Activated CD8-positive, alpha-beta memory T cell treated with anti-CD3 and anti-CD28 coated beads, Interleukin-2, amount 50 U/mL, for 24 hours (primary cell): ENCODE results near the gene PHLPP1.

Experiments used
- DNase-seq: peaks from one replicate; pipeline ENCODE4 v3.0.0-alpha.2; 2020; ENCODE audit errors: extremely low read depth

PHLPP1 gene

DNA sequence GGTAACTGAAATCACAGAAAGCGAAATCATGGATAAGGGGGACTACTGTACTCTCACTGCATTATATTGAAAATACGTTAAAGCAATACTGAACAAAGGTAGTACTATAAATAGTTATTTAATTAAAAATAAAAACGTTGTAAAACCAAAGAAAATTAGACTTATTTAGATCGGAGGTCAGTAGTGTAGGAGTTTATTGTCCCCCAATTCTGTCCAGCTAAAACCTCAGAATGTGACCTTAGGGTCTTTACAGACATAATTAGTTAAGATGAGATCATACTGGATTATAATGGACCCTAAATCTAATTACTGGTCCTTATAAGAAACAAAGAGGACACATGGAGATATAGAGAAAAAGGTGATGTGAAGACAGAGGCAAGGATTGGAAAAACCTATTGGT, 95.3 kb downstream of the PHLPP1 start:
- no peak for DNase-seq

DNA sequence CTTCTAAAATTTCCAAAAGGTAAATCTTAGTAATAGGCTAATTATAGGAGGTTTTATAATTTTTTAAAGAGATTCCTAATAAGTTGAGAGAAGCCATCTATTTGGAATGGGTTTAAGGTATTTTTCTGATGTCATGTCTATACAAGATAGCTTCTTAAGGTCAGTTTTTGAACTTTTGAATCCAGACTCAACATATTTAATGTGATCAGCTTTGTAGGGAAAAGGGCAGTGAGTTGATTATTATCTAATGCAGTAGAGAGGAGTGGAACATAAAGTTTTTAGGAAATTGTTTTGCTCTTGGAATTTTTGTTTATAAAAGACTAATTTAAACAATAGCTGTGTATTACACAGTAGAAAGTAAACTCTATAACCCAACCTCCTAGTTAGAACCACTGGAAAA, 96.3 kb downstream of the PHLPP1 start:
- no peak for DNase-seq

DNA sequence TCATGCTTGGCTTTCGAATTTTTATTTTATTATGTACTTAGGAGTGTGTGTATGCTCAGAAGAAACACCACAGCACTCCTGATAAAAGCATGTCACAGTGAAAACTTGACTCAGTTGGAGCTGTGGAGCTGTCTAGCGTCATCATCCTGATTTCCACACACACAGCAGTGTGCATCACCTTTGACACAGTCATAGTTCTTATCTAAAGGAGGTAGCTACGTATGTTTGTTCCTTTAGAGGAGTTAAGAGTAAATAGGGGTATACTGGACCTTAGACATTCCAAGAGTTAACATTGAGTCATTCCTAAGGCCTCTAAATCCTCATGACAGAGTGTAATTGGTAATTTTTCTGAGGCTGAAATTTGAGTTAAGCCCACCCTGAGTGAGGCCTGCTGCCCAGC, 96.9 kb downstream of the PHLPP1 start:
- no peak for DNase-seq

DNA sequence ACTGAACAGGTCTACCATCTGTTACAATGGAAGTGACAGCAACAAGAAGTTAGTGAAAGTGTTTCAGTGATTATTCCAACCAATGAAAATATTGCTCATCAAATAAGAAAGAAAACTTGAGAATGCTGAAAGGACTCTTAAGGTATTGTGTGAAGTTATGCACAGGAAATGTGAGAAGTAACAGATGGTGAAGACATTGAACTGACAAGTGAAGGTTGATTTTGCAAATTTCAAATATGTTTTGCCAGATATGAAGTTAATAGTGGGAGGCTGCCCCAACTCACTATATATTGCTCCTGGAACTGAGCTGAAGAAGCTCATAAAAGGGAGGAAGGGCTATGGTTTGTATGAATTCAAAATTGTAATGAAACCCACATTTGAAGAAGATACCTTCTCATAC, 97.5 kb downstream of the PHLPP1 start:
- no peak for DNase-seq

DNA sequence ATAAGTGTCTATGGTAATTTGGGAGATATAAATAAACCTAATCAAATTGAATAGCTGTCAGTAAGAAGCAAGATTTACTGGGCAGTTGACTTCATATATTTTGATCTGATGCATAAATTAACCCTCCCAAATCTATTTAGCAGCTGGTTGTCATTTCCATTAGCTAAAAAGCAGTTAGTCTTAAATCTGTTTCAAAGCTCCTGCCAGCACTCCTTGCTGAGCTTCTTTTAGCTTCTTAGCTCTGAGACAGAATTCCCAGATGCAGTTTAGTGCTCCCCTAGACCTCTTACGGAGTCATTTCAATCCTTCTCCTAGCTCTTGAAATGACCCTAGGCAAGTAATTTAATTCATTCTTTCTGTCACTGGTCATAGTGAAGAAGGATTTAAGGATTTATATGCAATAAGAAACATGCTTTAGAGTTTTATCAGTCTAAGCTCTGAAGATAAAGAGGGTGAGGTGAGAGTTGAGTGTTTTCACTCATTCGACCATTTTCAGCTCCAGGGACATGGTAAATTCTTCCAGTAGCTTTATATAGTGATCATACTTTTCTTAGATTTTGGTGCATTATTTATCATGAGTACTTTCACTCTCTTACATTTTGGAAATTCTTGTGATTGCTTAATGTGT, 98.9 kb downstream of the PHLPP1 start:
- DNase-seq = no peak

DNA sequence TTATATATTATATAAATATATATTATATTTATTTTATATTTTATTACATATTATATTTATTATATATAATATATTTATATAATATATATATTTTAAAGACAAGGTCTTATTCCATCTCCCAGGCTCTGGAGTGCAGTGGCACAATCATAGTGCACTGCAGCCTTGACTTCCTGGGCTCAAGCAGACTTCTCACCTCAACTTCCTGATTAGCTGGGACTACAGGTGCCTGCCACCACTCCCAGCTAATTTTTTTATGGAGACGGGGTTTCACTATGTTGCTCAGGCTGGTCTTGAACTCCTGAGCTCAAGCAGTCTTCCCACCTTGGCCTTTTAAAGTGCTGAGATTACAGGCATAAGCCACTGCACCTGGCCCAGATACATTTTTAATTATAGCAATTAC, 110.0 kb downstream of the PHLPP1 start:
- no peak for DNase-seq

DNA sequence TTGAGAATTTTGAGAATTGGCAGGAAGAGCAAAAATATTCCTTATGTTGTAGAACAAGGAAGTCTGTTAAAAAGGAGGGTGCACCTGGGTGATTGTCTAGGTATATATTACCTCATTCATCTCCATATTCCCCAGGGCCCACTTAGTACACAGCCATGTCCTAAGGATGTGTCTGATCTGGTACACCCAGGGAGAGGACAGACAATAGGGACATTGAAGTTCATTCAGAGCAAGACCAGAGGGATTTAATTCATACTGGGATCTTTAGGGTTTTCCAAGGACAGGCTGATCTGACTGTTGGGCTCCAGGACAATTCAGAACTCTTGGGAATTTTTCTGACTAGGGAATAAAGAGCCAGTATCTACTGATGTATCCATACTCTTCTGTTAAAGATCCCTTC, 112.1 kb downstream of the PHLPP1 start:
- DNase-seq = no peak

DNA sequence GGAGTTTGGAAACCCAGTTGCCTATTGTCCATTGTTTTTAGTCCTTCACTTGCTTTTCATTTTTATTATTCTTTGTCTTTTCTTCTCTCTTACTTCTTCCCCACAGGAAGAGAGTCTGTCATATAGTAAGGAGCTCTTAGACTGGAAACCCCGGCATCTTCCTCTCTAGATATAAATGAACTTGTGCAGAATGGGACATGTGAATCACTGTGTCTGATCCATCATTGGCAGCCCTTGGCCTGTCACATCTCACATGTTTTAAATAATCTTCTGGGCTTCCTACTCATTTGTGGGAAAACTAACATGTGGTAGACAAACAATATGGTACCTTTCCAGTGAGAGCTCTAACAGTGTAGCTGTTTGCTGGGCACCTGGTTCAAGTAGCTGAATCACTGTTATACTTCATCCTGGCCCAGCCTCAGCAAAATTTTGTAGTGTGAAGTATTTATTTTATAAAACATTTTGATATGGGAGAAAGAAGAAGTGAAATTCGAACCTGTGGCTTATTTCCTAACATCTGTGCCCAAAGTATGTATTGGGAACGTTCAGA, 112.8 kb downstream of the PHLPP1 start:
- no peak for DNase-seq

DNA sequence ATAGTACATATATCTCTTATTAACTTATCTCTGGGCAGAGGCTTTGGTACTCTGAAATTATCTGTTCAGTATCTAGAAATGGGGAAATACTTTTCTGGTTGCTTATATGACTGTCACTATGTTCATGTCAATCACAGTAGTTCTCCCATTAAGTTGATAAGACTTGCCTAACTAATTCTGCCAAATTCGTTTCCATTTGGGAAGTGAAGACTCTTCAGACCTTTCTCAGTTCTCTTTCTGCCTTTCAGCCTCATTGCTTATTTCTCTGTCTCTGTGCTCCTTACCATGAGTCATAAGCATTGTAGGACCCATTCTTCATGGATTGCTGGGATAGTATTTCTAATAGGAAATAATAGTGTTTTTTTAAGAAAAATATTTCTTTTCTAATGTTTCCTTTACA, 113.5 kb downstream of the PHLPP1 start:
- no peak for DNase-seq

DNA sequence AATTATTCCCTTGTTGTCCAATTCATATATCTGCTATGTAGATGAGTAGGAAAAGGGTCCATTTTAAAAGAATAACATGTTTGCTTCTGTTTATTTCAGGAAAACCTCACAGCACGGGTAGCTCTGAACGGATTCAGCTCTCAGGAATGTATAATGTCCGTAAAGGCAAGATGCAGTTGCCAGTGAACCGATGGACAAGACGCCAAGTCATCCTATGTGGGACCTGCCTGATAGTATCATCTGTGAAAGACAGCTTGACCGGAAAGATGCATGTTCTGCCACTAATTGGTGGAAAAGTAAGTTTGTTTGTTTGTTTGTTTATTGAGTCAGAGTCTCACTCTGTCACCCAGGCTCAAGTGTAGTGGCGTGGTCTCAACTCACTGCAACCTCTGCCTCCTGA, 114.6 kb downstream of the PHLPP1 start:
- DNase-seq = no peak

DNA sequence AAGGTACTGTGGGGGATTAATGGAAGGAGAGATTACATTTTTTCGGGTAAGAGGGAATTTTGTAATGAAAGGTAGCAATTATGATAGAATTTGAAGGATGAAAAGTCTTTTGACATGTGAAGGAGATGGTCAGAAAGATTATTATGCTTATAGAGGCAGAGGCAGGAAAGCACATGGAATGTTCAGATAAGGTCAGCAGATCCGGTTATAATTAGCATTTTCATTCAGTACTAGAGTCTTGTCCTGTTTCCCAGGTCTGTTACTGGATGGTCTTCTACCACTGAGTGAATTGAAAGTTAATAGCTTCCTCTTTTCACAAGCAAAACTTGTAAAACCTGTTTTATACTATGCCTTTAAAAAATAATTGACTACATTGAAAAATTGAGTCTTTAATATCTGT, 116.9 kb downstream of the PHLPP1 start:
- no peak for DNase-seq

DNA sequence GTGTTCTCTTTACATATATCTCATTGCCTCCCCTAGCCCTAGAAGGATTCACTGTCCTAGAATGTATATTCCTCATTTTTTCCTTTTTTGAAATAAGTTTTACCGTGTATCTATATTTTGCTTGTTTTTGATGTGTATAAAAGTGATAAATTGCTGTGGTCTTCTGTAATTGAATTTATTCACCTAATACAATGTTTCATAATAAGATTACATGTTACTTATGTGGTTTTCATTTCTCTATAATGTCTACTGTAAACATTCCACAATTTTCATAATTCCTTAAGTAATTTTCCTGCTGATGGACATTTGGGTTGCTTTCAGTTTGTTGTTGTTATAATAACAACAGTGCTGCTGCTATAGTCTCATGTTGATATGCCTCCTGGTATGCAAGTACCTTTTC, 118.2 kb downstream of the PHLPP1 start:
- no peak for DNase-seq

DNA sequence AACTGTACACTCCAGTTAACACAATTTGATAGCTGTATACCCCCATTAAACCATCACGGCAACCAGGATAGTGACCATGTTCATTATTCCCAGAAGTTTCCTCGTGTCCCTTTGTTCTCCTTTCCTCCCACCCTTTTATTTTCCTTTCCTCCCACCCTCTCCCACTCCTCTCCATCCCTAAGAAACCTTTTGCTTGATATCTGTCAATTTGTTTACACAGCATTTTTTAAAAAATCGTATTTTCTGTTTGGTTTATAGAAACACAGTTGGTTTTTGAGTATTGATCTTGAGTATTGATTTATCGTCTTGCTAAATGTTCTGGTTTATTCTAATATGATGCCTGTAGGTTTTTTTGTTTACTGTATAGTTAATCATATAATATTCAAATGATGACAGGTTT, 119.4 kb downstream of the PHLPP1 start:
- no peak for DNase-seq

DNA sequence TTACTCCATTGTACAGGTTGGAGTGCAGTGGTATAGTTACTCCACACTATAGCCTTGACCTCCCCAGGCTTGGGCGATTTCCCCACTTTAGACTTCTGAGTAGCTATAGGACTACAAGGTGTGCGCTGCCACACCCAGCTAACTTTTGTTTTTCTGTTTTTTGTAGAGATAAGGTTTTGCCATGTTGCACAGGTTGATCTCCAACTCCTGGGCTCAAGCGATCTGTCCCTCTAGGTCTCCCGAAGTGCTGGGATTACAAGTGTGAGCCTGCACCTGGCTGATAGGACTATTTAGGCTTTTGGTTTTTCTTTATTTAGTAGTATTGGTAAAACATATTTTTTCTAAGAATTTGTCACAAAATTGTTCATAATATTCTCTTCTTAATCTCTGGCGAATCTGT, 121.7 kb downstream of the PHLPP1 start:
- DNase-seq = no peak

DNA sequence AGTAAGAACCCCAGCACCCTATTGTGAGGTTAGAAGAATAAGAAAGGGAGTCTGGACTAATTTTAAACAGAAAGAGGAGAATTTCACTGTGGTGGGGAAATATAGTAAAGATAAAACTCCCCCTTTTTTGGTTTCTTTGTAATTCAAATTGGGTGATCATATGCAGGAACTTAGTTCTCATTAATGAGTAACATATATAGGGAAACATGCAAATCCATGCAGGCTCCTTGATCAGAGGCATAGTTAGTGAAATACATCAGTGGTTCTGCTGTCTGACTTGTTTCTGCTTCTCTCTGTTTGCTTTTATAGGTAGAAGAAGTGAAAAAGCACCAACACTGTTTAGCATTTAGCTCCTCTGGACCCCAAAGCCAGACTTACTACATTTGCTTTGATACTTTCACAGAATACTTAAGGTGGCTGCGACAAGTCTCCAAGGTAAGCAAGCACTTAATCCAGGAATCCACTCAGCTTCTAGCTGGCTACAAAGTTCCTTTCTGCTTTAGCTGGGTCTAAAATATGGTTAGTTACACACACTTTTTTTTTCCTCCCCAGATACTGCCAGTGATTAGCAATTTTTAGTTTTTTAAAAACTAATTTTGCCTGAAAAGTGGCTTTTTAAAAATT, 123.2 kb downstream of the PHLPP1 start:
- DNase-seq = no peak

DNA sequence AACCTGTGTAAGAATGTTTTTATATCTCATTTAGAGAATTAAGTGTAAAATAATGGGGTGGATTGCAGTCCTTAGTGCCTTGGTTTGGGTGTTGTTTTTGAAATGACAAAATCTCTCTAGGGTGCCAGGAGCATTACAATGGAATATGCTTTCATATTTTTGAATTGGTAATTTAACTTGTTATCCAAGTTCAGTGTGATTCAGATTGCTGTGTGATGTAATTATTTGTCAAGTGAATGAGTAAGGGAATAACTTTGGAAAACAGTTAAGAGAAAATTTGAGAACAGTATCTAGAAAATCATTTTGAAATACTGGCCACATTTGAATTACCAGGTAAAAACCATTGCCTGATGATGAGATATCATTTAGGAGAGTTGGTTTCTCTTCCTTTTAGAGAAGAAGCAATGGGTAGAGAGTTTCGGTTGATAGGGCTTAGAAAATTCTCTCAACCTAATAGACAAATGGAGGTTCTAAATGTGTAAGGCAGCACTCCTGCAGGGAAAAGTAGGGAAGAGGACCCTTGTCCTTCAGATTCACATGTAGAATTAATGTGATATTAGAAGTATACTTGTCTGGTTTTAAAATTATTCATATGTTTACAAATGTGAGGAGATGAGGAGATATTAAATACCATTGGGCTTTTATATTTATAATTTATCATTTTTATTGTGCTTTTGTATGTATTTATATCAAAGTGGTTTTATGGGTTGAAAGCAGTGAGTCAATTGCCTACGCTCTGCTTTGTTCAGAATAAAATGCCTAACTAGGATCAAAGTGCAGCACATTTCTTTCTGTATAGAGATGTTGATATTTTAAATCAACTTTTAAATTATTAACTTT, 124.8 kb downstream of the PHLPP1 start:
- DNase-seq = no peak

DNA sequence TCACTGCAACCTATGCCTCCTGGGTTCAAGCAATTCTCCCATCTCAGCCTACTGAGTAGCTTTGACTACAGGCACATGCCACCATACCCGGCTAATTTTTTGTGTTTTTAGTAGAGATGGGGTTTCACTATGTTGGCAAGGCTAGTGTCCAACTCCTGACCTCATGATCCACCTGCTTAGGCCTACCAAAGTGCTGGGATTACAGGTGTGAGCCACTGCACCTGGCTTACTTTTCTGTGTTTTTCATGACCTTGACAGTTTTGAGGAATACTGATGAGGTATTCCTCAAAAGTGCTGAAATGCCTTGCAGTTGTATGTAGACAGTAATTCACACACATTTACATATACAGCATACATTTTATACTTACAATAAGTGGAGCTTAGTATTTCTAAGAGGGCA, 126.1 kb downstream of the PHLPP1 start:
- no peak for DNase-seq

DNA sequence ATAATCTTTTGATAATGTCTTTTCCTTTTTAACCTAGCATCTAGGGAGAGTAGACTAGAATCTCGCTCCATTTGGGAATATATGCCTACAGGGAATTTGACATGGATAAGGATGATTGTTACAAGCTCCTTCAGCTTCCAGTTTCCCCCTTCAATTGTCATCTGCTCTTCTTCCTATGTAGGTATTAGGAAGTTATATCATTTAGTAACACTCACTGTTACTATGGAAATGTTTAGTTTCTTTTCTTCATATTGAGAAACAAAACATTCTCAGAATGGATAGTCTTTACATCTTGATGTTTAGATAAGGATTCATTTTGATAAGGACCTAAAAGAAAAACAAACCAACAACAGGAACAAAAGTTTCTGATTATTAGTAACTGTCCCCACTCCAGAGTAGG, 127.6 kb downstream of the PHLPP1 start:
- DNase-seq = no peak

DNA sequence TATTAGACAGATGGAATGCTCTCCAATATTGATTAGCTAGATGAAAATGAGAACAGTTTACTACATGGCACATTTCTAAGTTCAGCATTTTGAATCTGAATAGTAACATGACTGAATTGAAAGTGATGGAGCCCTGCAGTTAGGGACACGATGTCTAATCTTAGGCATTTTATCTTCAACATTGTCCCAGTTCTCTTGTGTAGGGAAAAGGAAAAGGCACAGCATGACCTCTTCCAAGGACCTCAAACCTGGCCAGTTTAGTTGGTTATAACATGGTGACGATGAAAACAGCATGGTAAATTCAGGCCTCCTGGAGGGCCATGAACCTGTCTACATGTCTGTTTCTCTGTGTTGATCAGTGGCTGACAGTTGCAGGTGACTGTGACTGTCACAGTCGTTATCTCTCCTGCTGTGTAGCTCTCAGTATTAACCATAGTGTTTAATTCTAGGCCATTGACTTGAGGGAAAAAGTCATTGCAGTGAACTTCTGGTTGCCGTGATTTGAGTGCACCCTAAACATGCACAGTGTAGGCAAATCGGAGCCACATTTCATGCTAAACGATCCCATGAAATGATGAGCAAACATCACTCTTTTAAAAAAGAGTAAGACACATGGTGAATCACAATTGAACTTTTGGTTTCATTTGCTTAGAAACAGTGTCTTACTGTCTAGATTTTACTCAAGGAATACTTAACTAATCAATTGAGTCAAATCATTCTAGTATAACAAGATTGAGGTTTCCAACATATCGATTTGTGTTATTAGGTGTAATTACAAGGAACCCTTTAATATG, 129.7 kb downstream of the PHLPP1 start:
- DNase-seq = no peak

DNA sequence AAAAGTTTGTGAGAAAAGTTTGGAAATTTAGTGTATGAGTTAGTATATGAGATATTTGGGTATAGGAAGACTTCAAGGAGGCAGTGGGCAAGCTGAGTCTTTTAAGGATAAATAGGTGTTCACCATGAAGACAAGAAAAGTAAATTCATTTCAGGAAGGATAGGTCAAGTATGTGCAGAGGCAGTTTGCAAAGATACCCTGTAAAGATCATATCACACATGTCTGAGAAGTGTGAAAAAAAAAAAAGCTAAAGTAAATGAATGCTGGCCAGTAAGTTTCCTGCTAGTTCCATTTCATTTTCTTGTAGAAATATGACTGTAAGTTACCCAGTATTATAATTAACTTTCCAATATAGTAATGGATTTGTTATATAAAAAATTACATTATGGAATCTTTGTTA, 131.0 kb downstream of the PHLPP1 start:
- no peak for DNase-seq

DNA sequence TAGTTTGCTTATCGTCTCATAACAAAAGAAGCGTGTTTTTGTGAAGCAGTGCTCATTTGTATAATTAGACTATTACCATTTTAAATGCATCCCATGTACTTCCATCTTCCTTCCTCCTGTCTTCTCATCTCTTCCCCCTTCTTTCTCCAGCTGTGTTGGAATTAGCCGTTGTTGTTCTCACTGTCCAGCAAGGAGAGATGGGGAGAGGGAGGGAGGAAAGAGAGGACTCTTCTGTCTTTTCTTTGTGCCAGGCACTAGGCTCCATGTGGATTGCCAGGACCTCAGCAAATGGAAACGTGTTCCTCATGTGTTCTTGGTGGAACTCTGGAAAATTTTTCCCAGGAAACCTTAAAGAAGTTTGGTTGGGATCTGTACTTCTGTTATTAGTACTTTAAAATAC, 131.7 kb downstream of the PHLPP1 start:
- DNase-seq = no peak

DNA sequence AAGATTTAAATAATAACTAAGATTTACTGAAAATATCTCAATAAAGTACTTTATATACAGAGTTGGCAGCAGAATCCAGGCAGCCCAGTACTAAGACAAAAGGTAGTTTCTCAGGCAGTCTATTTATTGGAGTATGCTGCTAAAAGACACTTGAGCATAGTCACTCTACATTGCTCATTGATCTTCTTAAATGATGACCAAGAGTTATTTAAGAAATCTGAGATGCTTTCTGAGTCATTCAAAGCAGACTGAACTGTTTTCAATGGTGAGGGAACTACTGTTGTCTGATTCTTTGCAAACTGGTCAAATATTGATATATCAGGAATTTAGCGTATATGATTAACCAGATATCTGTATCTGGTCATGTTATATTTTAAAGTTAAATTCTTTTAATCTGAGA, 133.6 kb downstream of the PHLPP1 start:
- DNase-seq = no peak
